Activated T-cell treated with anti-CD3 and anti-CD28 coated beads, Interleukin-2, amount 50 U/mL, for 72 hours (primary cell): ENCODE data around the gene GOLGA6L25. TPM values are rescaled to one million over a fixed set of nuclear protein-coding genes. Genes with fewer than 3 reads are reported as not detected.
A peak's percentile ranks its signal among the peaks of the same experiment; 100 is the strongest.
"Not testable (repeated sequence)": the region's sequence is repeated elsewhere in the genome, so short reads cannot be mapped to it uniquely, and the experiment has no call there.

Experiments
- ATAC-seq, 2 donors: fragments of 150-1000 bp; cut with Tn5 transposase; replicated peaks in 1 of 2; 2 replicates each; pipeline ENCODE4 v1.10.0; 2021; ENCODE audit warnings: moderate library complexity in 2 of 2, mild to moderate bottlenecking in 1 of 2
- DNase-seq, 2 donors: peaks; one replicate each; pipeline ENCODE4 v3.0.0; 2021 to 2022; ENCODE audit warnings: mixed read lengths in 1 of 2
- H3K27ac Mint-ChIP-seq: one replicate; pipeline ENCODE4 v1.8.0; 2022; ENCODE audit warnings: mild to moderate bottlenecking, moderate library complexity, mixed read lengths
- H3K27me3 Mint-ChIP-seq: one replicate; pipeline ENCODE4 v1.8.0; 2022; ENCODE audit warnings: low read depth, mixed read lengths
- H3K36me3 Mint-ChIP-seq, 2 donors: one replicate each; pipeline ENCODE4 v1.8.0; 2022; ENCODE audit warnings: mixed read lengths in 2 of 2, mild to moderate bottlenecking in 1 of 2; ENCODE audit not compliant: insufficient read depth in 2 of 2
- H3K4me1 Mint-ChIP-seq: one replicate; pipeline ENCODE4 v1.8.0; 2022; ENCODE audit warnings: low read depth, mixed read lengths
- H3K4me3 Mint-ChIP-seq, 2 donors: one replicate each; pipeline ENCODE4 v1.8.0; 2022; ENCODE audit warnings: mild to moderate bottlenecking in 2 of 2, mixed read lengths in 2 of 2, moderate library complexity in 2 of 2
- H3K9me3 Mint-ChIP-seq, 2 donors: one replicate each; pipeline ENCODE4 v1.8.0; 2022; ENCODE audit warnings: mixed read lengths in 2 of 2
- total RNA-seq, 2 donors: library from RNA; stranded (reverse); gene quantifications; one replicate each; pipeline ENCODE4 v1.2.3, GENCODE V29; 2022

GOLGA6L25 gene
- not detected for total RNA-seq

GRCh38 chr15:28553268-28553667, at the start of gene GOLGA6L25:
Gene GOLGA6L25, plus strand, starts transcription at chr15:28553568. Its CDS starts 61 bp downstream, at chr15:28553629.
- H3K4me1 Mint-ChIP-seq, H3K4me3 Mint-ChIP-seq, ATAC-seq, H3K27ac Mint-ChIP-seq, H3K36me3 Mint-ChIP-seq, H3K9me3 Mint-ChIP-seq, DNase-seq, H3K27me3 Mint-ChIP-seq: not testable (repeated sequence)

- not testable (repeated sequence) for H3K4me3 Mint-ChIP-seq, H3K9me3 Mint-ChIP-seq, H3K36me3 Mint-ChIP-seq, H3K4me1 Mint-ChIP-seq, H3K27me3 Mint-ChIP-seq, ATAC-seq, H3K27ac Mint-ChIP-seq, DNase-seq
Observed at GRCh38 chr15:28508217-28508889, 45.0 kb upstream of the GOLGA6L25 start.

GRCh38 chr15:28514128-28514527, 39.2 kb upstream of the GOLGA6L25 start:
- not testable (repeated sequence) for H3K9me3 Mint-ChIP-seq, H3K27me3 Mint-ChIP-seq, H3K27ac Mint-ChIP-seq, H3K4me1 Mint-ChIP-seq, H3K36me3 Mint-ChIP-seq, DNase-seq, ATAC-seq, H3K4me3 Mint-ChIP-seq

GRCh38 chr15:28515208-28515607, 38.2 kb upstream of the GOLGA6L25 start:
- H3K9me3 Mint-ChIP-seq, H3K36me3 Mint-ChIP-seq: not testable (repeated sequence)

GRCh38 chr15:28532954-28533353, 20.4 kb upstream of the GOLGA6L25 start, which contains the start of gene GOLGA8G:
Gene GOLGA8G, minus strand, starts transcription at chr15:28532971. Its CDS starts 62 bp downstream, at chr15:28532909.
- H3K4me3 Mint-ChIP-seq, H3K27ac Mint-ChIP-seq, H3K27me3 Mint-ChIP-seq, H3K36me3 Mint-ChIP-seq, ATAC-seq, H3K9me3 Mint-ChIP-seq, H3K4me1 Mint-ChIP-seq, DNase-seq: not testable (repeated sequence)

More at GRCh38 chr15:28515208-28515607, 38.2 kb upstream of the GOLGA6L25 start:
- H3K27ac Mint-ChIP-seq, DNase-seq, H3K4me1 Mint-ChIP-seq, ATAC-seq, H3K4me3 Mint-ChIP-seq, H3K27me3 Mint-ChIP-seq: not testable (repeated sequence)

- DNase-seq, H3K4me3 Mint-ChIP-seq, H3K36me3 Mint-ChIP-seq, H3K9me3 Mint-ChIP-seq, ATAC-seq, H3K27ac Mint-ChIP-seq, H3K27me3 Mint-ChIP-seq, H3K4me1 Mint-ChIP-seq: not testable (repeated sequence)
Observed at GRCh38 chr15:28573351-28573750, 20.0 kb downstream of the GOLGA6L25 start.

- not testable (repeated sequence) for H3K36me3 Mint-ChIP-seq, H3K27ac Mint-ChIP-seq, DNase-seq, H3K9me3 Mint-ChIP-seq, H3K27me3 Mint-ChIP-seq, H3K4me3 Mint-ChIP-seq, H3K4me1 Mint-ChIP-seq
- ATAC-seq, result peak in 1 of 2 donors; percentile 51
Observed at GRCh38 chr15:28588977-28589606, 35.7 kb downstream of the GOLGA6L25 start.

GRCh38 chr15:28589769-28590168, 36.4 kb downstream of the GOLGA6L25 start:
- H3K27me3 Mint-ChIP-seq, H3K36me3 Mint-ChIP-seq, H3K9me3 Mint-ChIP-seq, H3K4me1 Mint-ChIP-seq, ATAC-seq: not testable (repeated sequence)
- peak overlapping the region; percentile 77 for H3K27ac Mint-ChIP-seq
- DNase-seq, result peak; percentile 0 to 7
- H3K4me3 Mint-ChIP-seq, result peak overlapping the region; percentile 85 to 89

GRCh38 chr15:28592395-28592794, 39.0 kb downstream of the GOLGA6L25 start:
- not testable (repeated sequence) for ATAC-seq, H3K36me3 Mint-ChIP-seq, H3K4me3 Mint-ChIP-seq, H3K27ac Mint-ChIP-seq, H3K4me1 Mint-ChIP-seq, DNase-seq, H3K27me3 Mint-ChIP-seq, H3K9me3 Mint-ChIP-seq

- H3K36me3 Mint-ChIP-seq, H3K9me3 Mint-ChIP-seq, H3K4me3 Mint-ChIP-seq, H3K27me3 Mint-ChIP-seq, DNase-seq, ATAC-seq, H3K27ac Mint-ChIP-seq, H3K4me1 Mint-ChIP-seq: not testable (repeated sequence)
Observed at GRCh38 chr15:28593424-28594129, 40.2 kb downstream of the GOLGA6L25 start.

GRCh38 chr15:28597471-28597870, 44.1 kb downstream of the GOLGA6L25 start:
- not testable (repeated sequence) for H3K4me3 Mint-ChIP-seq, H3K27ac Mint-ChIP-seq, H3K27me3 Mint-ChIP-seq, ATAC-seq, H3K9me3 Mint-ChIP-seq, H3K4me1 Mint-ChIP-seq, H3K36me3 Mint-ChIP-seq, DNase-seq

- not testable (repeated sequence) for ATAC-seq, H3K4me1 Mint-ChIP-seq, H3K4me3 Mint-ChIP-seq, H3K27ac Mint-ChIP-seq, H3K36me3 Mint-ChIP-seq, H3K9me3 Mint-ChIP-seq, H3K27me3 Mint-ChIP-seq, DNase-seq
Observed at GRCh38 chr15:28598209-28598608, 44.8 kb downstream of the GOLGA6L25 start.

- DNase-seq, H3K4me3 Mint-ChIP-seq, H3K4me1 Mint-ChIP-seq: not testable (repeated sequence)
Observed at GRCh38 chr15:28602152-28602551, 48.8 kb downstream of the GOLGA6L25 start.

More at GRCh38 chr15:28602152-28602551, 48.8 kb downstream of the GOLGA6L25 start:
- H3K27me3 Mint-ChIP-seq, ATAC-seq, H3K9me3 Mint-ChIP-seq, H3K27ac Mint-ChIP-seq, H3K36me3 Mint-ChIP-seq: not testable (repeated sequence)
